Measurements from ENCODE around the gene SEH1L.

GRCh38 chr18:12960395-12960794 lies 12.6 kb downstream of the SEH1L start:
- no peak for TF ChIP-seq CTCF (IDR thresholded peaks at IDR 0.05; ENCODE audit: low read depth, low read length)
- TF ChIP-seq EZH2phosphoT487 (IDR thresholded peaks at IDR 0.05; ENCODE audit: low read depth): no peak

All from OCI-LY3 (cell line).